Astrocyte (in vitro differentiated cells and primary cell): Measurements from ENCODE around the gene TP73. TPM values are rescaled to one million over a fixed set of nuclear protein-coding genes. Genes with fewer than 3 reads are reported as not detected.

Experiments used
- DNase-seq: peaks from one replicate; pipeline ENCODE4 v3.0.0-alpha.2; 2010; ENCODE audit warnings: low read depth
- FAIRE-seq: peaks from 2 replicates; lab custom pipeline; 2011; peaks lifted over from hg19 to GRCh38; lab: Jason Lieb, UNC
- H2AFZ ChIP-seq: 2 replicates; pipeline ENCODE4 v1.6.0; 2012; ENCODE audit warnings: low read depth, low read length, inconsistent platforms
- H3K27ac ChIP-seq: 2 replicates; pipeline ENCODE4 v1.5.1; 2011; ENCODE audit warnings: low read depth, low read length, inconsistent platforms
- H3K27me3 ChIP-seq: 2 replicates; pipeline ENCODE4 v1.6.0; 2011; ENCODE audit warnings: low read length, inconsistent platforms; ENCODE audit not compliant: insufficient read depth
- H3K36me3 ChIP-seq: 2 replicates; pipeline ENCODE4 v1.5.1; 2011; ENCODE audit warnings: low read length, inconsistent platforms; ENCODE audit not compliant: insufficient read depth
- H3K4me1 ChIP-seq: 2 replicates; pipeline ENCODE4 v1.5.1; 2011; ENCODE audit warnings: low read length, inconsistent platforms; ENCODE audit not compliant: insufficient read depth
- H3K4me2 ChIP-seq: 2 replicates; pipeline ENCODE4 v1.6.0; 2012; ENCODE audit warnings: low read length, inconsistent platforms
- H3K4me3 ChIP-seq: 2 replicates; pipeline ENCODE4 v1.5.1; 2011; ENCODE audit warnings: low read depth, mild to moderate bottlenecking, low read length, inconsistent platforms; ENCODE audit not compliant: insufficient read depth
- H3K79me2 ChIP-seq: 2 replicates; pipeline ENCODE4 v1.6.0; 2012; ENCODE audit warnings: mild to moderate bottlenecking, low read length, inconsistent platforms; ENCODE audit not compliant: insufficient read depth
- H3K9ac ChIP-seq: 2 replicates; pipeline ENCODE4 v1.6.0; 2012; ENCODE audit warnings: mild to moderate bottlenecking, low read length, inconsistent platforms
- H3K9me3 ChIP-seq: 2 replicates; pipeline ENCODE4 v1.5.1; 2012; ENCODE audit warnings: low read depth, mild to moderate bottlenecking, low read length, inconsistent platforms; ENCODE audit not compliant: insufficient read depth
- H4K20me1 ChIP-seq: 2 replicates; pipeline ENCODE4 v1.6.0; 2012; ENCODE audit warnings: low read length, inconsistent platforms; ENCODE audit not compliant: insufficient read depth
- H3K27ac Mint-ChIP-seq: one replicate; pipeline ENCODE4 v1.8.0; 2021; ENCODE audit warnings: mild to moderate bottlenecking, mixed read lengths; ENCODE audit not compliant: unreplicated experiment
- H3K27me3 Mint-ChIP-seq: one replicate; pipeline ENCODE4 v1.8.0; 2021; ENCODE audit warnings: low read depth, mixed read lengths; ENCODE audit not compliant: unreplicated experiment
- H3K36me3 Mint-ChIP-seq: one replicate; pipeline ENCODE4 v1.8.0; 2021; ENCODE audit warnings: low read depth, mixed read lengths; ENCODE audit not compliant: unreplicated experiment
- H3K4me1 Mint-ChIP-seq: one replicate; pipeline ENCODE4 v1.8.0; 2021; ENCODE audit warnings: low read depth, mixed read lengths; ENCODE audit not compliant: unreplicated experiment
- H3K4me3 Mint-ChIP-seq: one replicate; pipeline ENCODE4 v1.8.0; 2021; ENCODE audit warnings: mild to moderate bottlenecking, moderate library complexity, mixed read lengths; ENCODE audit not compliant: unreplicated experiment
- H3K9me3 Mint-ChIP-seq: one replicate; pipeline ENCODE4 v1.8.0; 2021; ENCODE audit warnings: mild to moderate bottlenecking, mixed read lengths; ENCODE audit not compliant: unreplicated experiment
- EZH2 ChIP-seq: IDR thresholded peaks from 2 replicates; pipeline ENCODE4 v1.6.1; 2012; ENCODE audit warnings: mild to moderate bottlenecking, low read length, inconsistent platforms; ENCODE audit not compliant: insufficient read depth
- total RNA-seq: library from RNA; stranded (reverse); gene quantifications from 2 replicates; pipeline ENCODE4 v1.2.1, GENCODE V29; 2021
- TF ChIP-seq, protein P1 (sequence below): IDR thresholded peaks from 2 replicates; pipeline ENCODE4 v1.5.1; 2011; ENCODE audit warnings: low read depth, mild to moderate bottlenecking, inconsistent platforms, low read length, moderate library complexity; ENCODE audit not compliant: insufficient read depth

The TP73 gene
- total RNA-seq, 1 donor from 2014 or later: 0.18 TPM

DNA sequence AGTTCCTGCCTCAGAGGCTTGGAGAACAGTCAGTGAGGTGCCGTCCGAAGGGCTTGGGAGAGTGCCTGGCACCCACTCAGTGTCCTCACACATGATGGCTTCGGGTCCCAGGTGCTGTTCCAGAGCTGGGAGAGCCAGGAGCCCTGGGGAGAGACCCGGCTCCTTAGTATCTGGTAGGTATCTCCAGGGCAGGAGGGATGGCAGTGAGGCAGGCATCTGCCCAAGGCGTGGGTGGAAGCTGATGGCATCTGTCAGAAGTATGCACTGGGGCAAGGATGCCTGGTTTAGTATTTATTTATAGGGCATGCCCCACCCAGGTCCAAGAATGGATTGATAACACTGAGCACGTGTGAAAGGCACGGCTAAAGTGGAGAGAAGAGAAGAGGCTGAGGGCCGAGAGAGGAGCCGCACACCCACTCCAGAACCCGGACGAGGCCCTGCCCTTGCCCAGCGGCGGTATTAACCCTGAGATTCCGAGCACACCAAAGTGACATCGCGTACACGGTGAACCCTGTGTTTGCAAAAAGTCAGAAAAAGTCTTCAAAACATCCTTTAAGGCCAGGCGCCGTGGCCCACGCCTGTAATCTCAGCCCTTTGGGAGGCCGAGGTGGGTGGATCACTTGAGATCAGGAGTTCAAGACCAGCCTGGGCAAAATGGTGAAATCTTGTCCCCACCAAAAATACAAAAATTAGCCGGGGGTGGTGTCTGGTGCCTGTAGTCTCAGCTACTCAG is 2.4 kb downstream of the TP73 start:
- no peak for DNase-seq
- peaks cover 58% of the 10 kb centered on the region for H3K27me3 Mint-ChIP-seq
- H4K20me1 ChIP-seq: no peaks in the 10 kb centered on the region
- no peak overlapping the region for H3K9ac ChIP-seq
- TF ChIP-seq EZH2: no peak
- TF ChIP-seq, protein P1, sequence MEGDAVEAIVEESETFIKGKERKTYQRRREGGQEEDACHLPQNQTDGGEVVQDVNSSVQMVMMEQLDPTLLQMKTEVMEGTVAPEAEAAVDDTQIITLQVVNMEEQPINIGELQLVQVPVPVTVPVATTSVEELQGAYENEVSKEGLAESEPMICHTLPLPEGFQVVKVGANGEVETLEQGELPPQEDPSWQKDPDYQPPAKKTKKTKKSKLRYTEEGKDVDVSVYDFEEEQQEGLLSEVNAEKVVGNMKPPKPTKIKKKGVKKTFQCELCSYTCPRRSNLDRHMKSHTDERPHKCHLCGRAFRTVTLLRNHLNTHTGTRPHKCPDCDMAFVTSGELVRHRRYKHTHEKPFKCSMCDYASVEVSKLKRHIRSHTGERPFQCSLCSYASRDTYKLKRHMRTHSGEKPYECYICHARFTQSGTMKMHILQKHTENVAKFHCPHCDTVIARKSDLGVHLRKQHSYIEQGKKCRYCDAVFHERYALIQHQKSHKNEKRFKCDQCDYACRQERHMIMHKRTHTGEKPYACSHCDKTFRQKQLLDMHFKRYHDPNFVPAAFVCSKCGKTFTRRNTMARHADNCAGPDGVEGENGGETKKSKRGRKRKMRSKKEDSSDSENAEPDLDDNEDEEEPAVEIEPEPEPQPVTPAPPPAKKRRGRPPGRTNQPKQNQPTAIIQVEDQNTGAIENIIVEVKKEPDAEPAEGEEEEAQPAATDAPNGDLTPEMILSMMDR: no peak
- H3K79me2 ChIP-seq: no peaks in the 10 kb centered on the region
- no peaks in the 10 kb centered on the region for H3K4me1 Mint-ChIP-seq
- H3K27ac ChIP-seq: no peak overlapping the region
- no peak for FAIRE-seq
- H3K27me3 ChIP-seq: peaks cover 67% of the 10 kb centered on the region
- no peaks in the 10 kb centered on the region for H3K9me3 Mint-ChIP-seq
- no peak overlapping the region for H2AFZ ChIP-seq
- no peaks in the 10 kb centered on the region for H3K36me3 Mint-ChIP-seq
- no peak overlapping the region for H3K4me3 Mint-ChIP-seq
- no peak overlapping the region for H3K4me3 ChIP-seq
- no peaks in the 10 kb centered on the region for H3K9me3 ChIP-seq
- no peaks in the 10 kb centered on the region for H3K36me3 ChIP-seq
- H3K4me1 ChIP-seq: no peaks in the 10 kb centered on the region
- H3K27ac Mint-ChIP-seq: no peak overlapping the region
- no peak overlapping the region for H3K4me2 ChIP-seq

GRCh38 chr1:3656450-3657095 is 4.3 kb downstream of the TP73 start:
- Mint-ChIP-seq H3K4me3 (no peak overlapping the region), H3K4me1 (no peaks in the 10 kb centered on the region), H3K9me3 (no peaks in the 10 kb centered on the region), H3K27ac (no peak overlapping the region), H3K36me3 (no peaks in the 10 kb centered on the region), H3K27me3 (peaks cover 54% of the 10 kb centered on the region)
- DNase-seq: no peak
- Histone ChIP-seq H3K9ac (no peak overlapping the region), H4K20me1 (no peaks in the 10 kb centered on the region), H2AFZ (no peak overlapping the region), H3K4me2 (no peak overlapping the region), H3K27ac (no peak overlapping the region), H3K79me2 (no peaks in the 10 kb centered on the region), H3K9me3 (no peaks in the 10 kb centered on the region), H3K36me3 (no peaks in the 10 kb centered on the region), H3K27me3 (peaks cover 58% of the 10 kb centered on the region), H3K4me1 (no peaks in the 10 kb centered on the region), H3K4me3 (no peak overlapping the region)
- TF ChIP-seq, protein P1: no peak
- no peak for TF ChIP-seq EZH2
- FAIRE-seq: no peak

DNA sequence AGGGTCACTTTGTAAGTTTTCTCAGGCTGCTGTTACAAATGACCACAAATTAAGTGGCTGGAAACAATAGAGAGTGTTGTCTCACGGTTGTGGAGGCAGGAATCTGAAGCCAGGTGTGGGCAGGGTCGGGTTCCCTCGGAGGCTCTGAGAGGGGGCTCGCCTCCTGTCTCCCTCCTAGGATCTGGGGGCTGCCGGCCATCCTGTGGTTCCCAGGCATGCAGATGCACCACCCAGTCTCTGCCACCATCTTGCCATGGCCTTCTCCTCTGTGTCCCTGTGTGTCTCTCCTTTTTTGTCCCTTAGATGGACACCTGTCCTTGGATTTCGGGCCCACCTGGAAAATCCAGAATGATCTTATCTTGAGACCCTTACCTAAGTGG is 4.8 kb downstream of the TP73 start:
- Mint-ChIP-seq H3K4me3 (no peak overlapping the region), H3K27me3 (peaks cover 56% of the 10 kb centered on the region), H3K4me1 (no peaks in the 10 kb centered on the region), H3K36me3 (no peaks in the 10 kb centered on the region), H3K27ac (no peak overlapping the region), H3K9me3 (no peaks in the 10 kb centered on the region)
- no peaks in the 10 kb centered on the region for H3K4me1 ChIP-seq
- peaks cover 60% of the 10 kb centered on the region for H3K27me3 ChIP-seq
- H3K9me3 ChIP-seq: no peaks in the 10 kb centered on the region
- H3K79me2 ChIP-seq: no peaks in the 10 kb centered on the region
- FAIRE-seq (no peak), DNase-seq (no peak)
- no peaks in the 10 kb centered on the region for H4K20me1 ChIP-seq
- no peak overlapping the region for H3K4me2 ChIP-seq
- H3K4me3 ChIP-seq: no peak overlapping the region
- H3K36me3 ChIP-seq: no peaks in the 10 kb centered on the region
- H2AFZ ChIP-seq: no peak overlapping the region
- H3K27ac ChIP-seq: no peak overlapping the region
- no peak for TF ChIP-seq EZH2
- TF ChIP-seq, protein P1: no peak
- no peak overlapping the region for H3K9ac ChIP-seq
